ENCODE measurements around the gene NUP205.

GRCh38 chr7:135537905-135538304 is 19.8 kb upstream of the NUP205 start:
- TF ChIP-seq CTCF (conservative IDR thresholded peaks at IDR 0.05; ENCODE audit: low read depth, low read length) (no peak), EZH2 (IDR thresholded peaks at IDR 0.05; ENCODE audit: borderline replicate concordance, low read depth, low read length, poor library complexity, severe bottlenecking) (no peak)
